ENCODE data around the gene ZNF267. TPM values are rescaled to one million over a fixed set of nuclear protein-coding genes. Genes with fewer than 3 reads are reported as not detected.

The ZNF267 gene
- total and polyA plus RNA-seq, 2 of the 8 experiments (the other 6 are each of a cell fraction or from before 2014, with no cell fraction given), result 5.5 to 28.3 TPM

- Histone ChIP-seq H3K9ac (replicated peaks in 1 of 4; ENCODE audit: extremely low read depth in 1 of 4, low read depth in 3 of 4, low read length in 3 of 4) (no peak overlapping the region), H3K4me2 (ENCODE audit: insufficient read depth in 1 of 2, low read depth in 2 of 2, low read length in 2 of 2) (no peak overlapping the region), H3K4ac (replicated peaks; ENCODE audit: insufficient read length, low read depth, low read length) (no peak overlapping the region), H4K5ac (ENCODE audit: insufficient read length, low read depth, low read length) (no peak overlapping the region), H3K14ac (ENCODE audit: insufficient read length) (no peak overlapping the region), H3K27me3 (replicated peaks in 1 of 4; ENCODE audit: control insufficient read depth in 3 of 4, extremely low read depth in 1 of 4, insufficient read depth in 3 of 4, low read length in 3 of 4) (0 out of 7 replicates have a peak, but pooled peaks cover 0 to 2% (median 0%) of the 10 kb centered on the region in 4 experiments), H2AK5ac (ENCODE audit: low read depth, low read length) (no peak overlapping the region), H3K23ac (ENCODE audit: insufficient read length) (no peak overlapping the region), H2BK12ac (ENCODE audit: low read depth, low read length) (no peak overlapping the region), H2BK20ac (ENCODE audit: low read length) (no peak overlapping the region), H3K56ac (replicated peaks; ENCODE audit: insufficient read length, low read depth, low read length) (no peak overlapping the region), H3K79me2 (ENCODE audit: control insufficient read depth in 1 of 2, insufficient read depth in 2 of 2, low read length in 2 of 2) (peaks cover 9 to 24% of the 10 kb centered on the region in 2 experiments), H3K36me3 (ENCODE audit: control insufficient read depth in 2 of 4, insufficient read depth in 4 of 4, low read length in 3 of 4) (no peaks in the 10 kb centered on the region), H3K18ac (ENCODE audit: extremely low read depth, low read length) (no peak overlapping the region), H3K27ac (ENCODE audit: low read depth, low read length) (no peak overlapping the region), H3K9me3 (ENCODE audit: insufficient read depth in 2 of 2, low read depth in 1 of 2, low read length in 1 of 2) (no peaks in the 10 kb centered on the region), H3K4me1 (replicated peaks in 1 of 4; ENCODE audit: control insufficient read depth in 3 of 4, insufficient read depth in 4 of 4, low read length in 3 of 4) (peaks cover 0 to 3% (median 0%) of the 10 kb centered on the region in 4 experiments; a peak in 3 of 7 replicates), H2BK15ac (ENCODE audit: low read length) (no peak overlapping the region), H2AFZ (ENCODE audit: low read length) (no peak overlapping the region), H4K20me1 (replicated peaks in 1 of 2; ENCODE audit: control insufficient read depth in 1 of 2, insufficient read depth in 2 of 2, low read length in 2 of 2) (peaks cover 0 to 2% of the 10 kb centered on the region in 2 experiments), H3K4me3 (ENCODE audit: extremely low read depth in 1 of 4, insufficient read depth in 2 of 4, low read depth in 3 of 4, low read length in 4 of 4) (no peak overlapping the region), H2BK5ac (ENCODE audit: low read depth, low read length) (no peak overlapping the region), H4K91ac (replicated peaks; ENCODE audit: insufficient read length, low read length) (no peak overlapping the region), H3K79me1 (ENCODE audit: low read depth, low read length) (peaks cover 2% of the 10 kb centered on the region; the same call in 1 of the 2 replicates), H3K23me2 (ENCODE audit: low read depth, low read length) (no peaks in the 10 kb centered on the region; the same call in 1 of the 2 replicates), H4K8ac (ENCODE audit: extremely low read depth, insufficient read depth, low read length) (no peak overlapping the region), H2BK120ac (replicated peaks; ENCODE audit: low read depth, low read length) (no peak overlapping the region)
- POLR2A ChIA-PET (ENCODE audit: partially characterized antibody), result no interaction called here
- 80% methylated on average over 3 of the region's 3 CpGs; no CpG with 5 or more reads in 1 of the 2 experiments for WGBS, 2 experiments (ENCODE audit: extremely low coverage in 1 of 2, insufficient coverage in 1 of 2, insufficient read length in 1 of 2, insufficient replicate concordance in 2 of 2, low coverage in 1 of 2, low lambda C conversion rate in 2 of 2, missing lambda C conversion rate in 1 of 2)
- no peak for FAIRE-seq
- no peak for DNase-seq (ENCODE audit: low read depth in 1 of 2, low spot score in 2 of 2)
- CTCF ChIA-PET (ENCODE audit: partially characterized antibody), result interaction anchor here (1.4 kb wide), 1 partner anchor 15 kb away, joined by 3 read pairs; no protein-coding TSS in a partner anchor
- no peak for TF ChIP-seq EP300 (IDR thresholded peaks at IDR 0.05; ENCODE audit: borderline replicate concordance in 1 of 2, low read depth in 2 of 2, low read length in 2 of 2)
- no peak for TF ChIP-seq RXRA (IDR thresholded peaks at IDR 0.05; ENCODE audit: insufficient read depth, low read depth, low read length)
- no peak for TF ChIP-seq NANOG (IDR thresholded peaks at IDR 0.05; ENCODE audit: insufficient read depth, low read depth, low read length, poor library complexity, severe bottlenecking)
Observed at GRCh38 chr16:31871510-31871909, 2.1 kb upstream of the ZNF267 start.
